Measurements from ENCODE around the gene JAZF1. TPM values are rescaled to one million over a fixed set of nuclear protein-coding genes. Genes with fewer than 3 reads are reported as not detected.

The JAZF1 gene
- total RNA-seq, 1 experiment from 2014 or later, result 9.1 TPM

- no peak overlapping the region for H3K27ac Mint-ChIP-seq
- H3K9ac ChIP-seq (ENCODE audit: extremely low read depth, insufficient read length, low read length), result no peak overlapping the region
- no peak overlapping the region for H3K4ac ChIP-seq (ENCODE audit: low read depth, low read length)
- H2BK20ac ChIP-seq (ENCODE audit: low read depth, low read length, poor library complexity, severe bottlenecking), result no peak overlapping the region
- H3K27ac ChIP-seq (ENCODE audit: insufficient read length, low read depth, low read length), result no peak overlapping the region
- peaks cover 8 to 9% of the 10 kb centered on the region in 2 experiments; a peak in 3 of 4 replicates for H3K4me1 Mint-ChIP-seq
- H3K4me1 ChIP-seq (ENCODE audit: insufficient read depth, low read length), result no peaks in the 10 kb centered on the region
- H2BK15ac ChIP-seq (ENCODE audit: low read depth, low read length), result no peak overlapping the region
- DNase-seq, result no peak
- no peaks in the 10 kb centered on the region for H3K9me3 ChIP-seq (ENCODE audit: control insufficient read depth, low read depth, low read length)
- no peak overlapping the region for H3K23ac ChIP-seq (ENCODE audit: insufficient read length, low read depth, low read length)
- no peaks in the 10 kb centered on the region for H3K9me3 Mint-ChIP-seq
- WGBS (ENCODE audit: extremely low coverage, insufficient read length, low lambda C conversion rate), result no CpG with 5 or more reads among the region's 2 CpGs
- H2AFZ ChIP-seq (ENCODE audit: low read length), result no peak overlapping the region
- H3K27me3 Mint-ChIP-seq (ENCODE audit: low read depth), result no peaks in the 10 kb centered on the region
- H3K27me3 ChIP-seq (ENCODE audit: insufficient read depth, low read length), result no peaks in the 10 kb centered on the region
- H3K79me2 ChIP-seq (ENCODE audit: insufficient read depth, low read length), result no peaks in the 10 kb centered on the region
- H3K56ac ChIP-seq (ENCODE audit: insufficient read length, low read depth, low read length), result no peak overlapping the region
- no peak overlapping the region for H3K4me3 Mint-ChIP-seq
- no peak overlapping the region for H4K5ac ChIP-seq (ENCODE audit: insufficient read length, low read depth, low read length)
- H2AK5ac ChIP-seq (ENCODE audit: insufficient read length, low read length), result no peak overlapping the region
- H3K4me2 ChIP-seq (ENCODE audit: insufficient read depth, insufficient read length, low read length), result no peak overlapping the region
- TF ChIP-seq, protein P1, sequence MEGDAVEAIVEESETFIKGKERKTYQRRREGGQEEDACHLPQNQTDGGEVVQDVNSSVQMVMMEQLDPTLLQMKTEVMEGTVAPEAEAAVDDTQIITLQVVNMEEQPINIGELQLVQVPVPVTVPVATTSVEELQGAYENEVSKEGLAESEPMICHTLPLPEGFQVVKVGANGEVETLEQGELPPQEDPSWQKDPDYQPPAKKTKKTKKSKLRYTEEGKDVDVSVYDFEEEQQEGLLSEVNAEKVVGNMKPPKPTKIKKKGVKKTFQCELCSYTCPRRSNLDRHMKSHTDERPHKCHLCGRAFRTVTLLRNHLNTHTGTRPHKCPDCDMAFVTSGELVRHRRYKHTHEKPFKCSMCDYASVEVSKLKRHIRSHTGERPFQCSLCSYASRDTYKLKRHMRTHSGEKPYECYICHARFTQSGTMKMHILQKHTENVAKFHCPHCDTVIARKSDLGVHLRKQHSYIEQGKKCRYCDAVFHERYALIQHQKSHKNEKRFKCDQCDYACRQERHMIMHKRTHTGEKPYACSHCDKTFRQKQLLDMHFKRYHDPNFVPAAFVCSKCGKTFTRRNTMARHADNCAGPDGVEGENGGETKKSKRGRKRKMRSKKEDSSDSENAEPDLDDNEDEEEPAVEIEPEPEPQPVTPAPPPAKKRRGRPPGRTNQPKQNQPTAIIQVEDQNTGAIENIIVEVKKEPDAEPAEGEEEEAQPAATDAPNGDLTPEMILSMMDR (conservative IDR thresholded peaks at IDR 0.05), result no peak
- H2BK120ac ChIP-seq (ENCODE audit: low read depth, low read length, poor library complexity, severe bottlenecking), result no peak overlapping the region
- H2BK5ac ChIP-seq (ENCODE audit: insufficient read length, low read length), result no peak overlapping the region
- H3K79me1 ChIP-seq (ENCODE audit: insufficient read depth, low read depth, low read length, poor library complexity, severe bottlenecking), result no peaks in the 10 kb centered on the region
- no peak overlapping the region for H3K18ac ChIP-seq (ENCODE audit: insufficient read length, low read depth, low read length)
- no peaks in the 10 kb centered on the region; a peak in 1 of 7 replicates for H3K36me3 Mint-ChIP-seq (ENCODE audit: insufficient read depth in 1 of 3, low read depth in 3 of 3)
- no peak overlapping the region for H3K14ac ChIP-seq (ENCODE audit: insufficient read depth, low read length)
- H3K23me2 ChIP-seq (ENCODE audit: insufficient read length, low read depth, low read length, poor library complexity, severe bottlenecking), result no peaks in the 10 kb centered on the region
- no peak overlapping the region for H2BK12ac ChIP-seq (ENCODE audit: insufficient read length, low read depth, low read length)
- no peak overlapping the region for H4K8ac ChIP-seq (replicated peaks; ENCODE audit: insufficient read length, low read depth, low read length)
- no peak overlapping the region for H3T11ph ChIP-seq (ENCODE audit: low read length)
- H4K91ac ChIP-seq (ENCODE audit: insufficient read length, low read depth, low read length), result no peak overlapping the region
- H4K20me1 ChIP-seq (ENCODE audit: control insufficient read depth, insufficient read depth, insufficient read length), result no peaks in the 10 kb centered on the region
These were observed 239.1 kb downstream of the JAZF1 start for GRCh38 chr7:27941522-27941921.
